GM19351 (cell line): Measurements from ENCODE around the gene MCOLN1.
"Not testable (repeated sequence)": the region's sequence is repeated elsewhere in the genome, so short reads cannot be mapped to it uniquely, and the experiment has no call there.

Experiments
- ATAC-seq: cut with Tn5 transposase; IDR thresholded peaks from one replicate; pipeline ENCODE4 v1.9.1; 2021; ENCODE audit warnings: mild to moderate bottlenecking, moderate library complexity; ENCODE audit not compliant: unreplicated experiment

The MCOLN1 gene

GRCh38 chr19:7562646-7563393 is 40.4 kb downstream of the MCOLN1 start:
- no peak for ATAC-seq

- no peak for ATAC-seq
Observed at GRCh38 chr19:7564866-7565265, 42.4 kb downstream of the MCOLN1 start.

DNA sequence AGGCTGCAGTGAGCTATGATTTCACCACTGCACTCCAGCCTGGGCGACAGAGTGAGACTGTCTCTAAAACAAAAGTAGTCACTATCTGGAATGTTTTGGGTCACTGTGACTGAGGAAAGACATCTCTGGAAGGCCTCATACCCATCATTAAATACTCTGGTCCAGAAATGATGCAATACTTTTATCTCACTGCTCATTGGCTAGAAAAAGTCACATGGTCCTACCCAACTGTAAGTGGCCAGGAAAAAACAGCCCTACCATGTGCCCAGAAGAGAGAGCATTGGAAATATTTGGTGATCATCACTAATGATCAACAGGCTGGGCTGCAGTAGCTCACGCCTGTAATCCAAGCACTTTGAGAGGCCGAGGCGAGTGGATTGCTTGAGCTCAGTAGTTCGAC is 42.9 kb downstream of the MCOLN1 start:
- no peak for ATAC-seq

GRCh38 chr19:7570761-7571160 is 48.3 kb downstream of the MCOLN1 start:
- ATAC-seq, result no peak

DNA sequence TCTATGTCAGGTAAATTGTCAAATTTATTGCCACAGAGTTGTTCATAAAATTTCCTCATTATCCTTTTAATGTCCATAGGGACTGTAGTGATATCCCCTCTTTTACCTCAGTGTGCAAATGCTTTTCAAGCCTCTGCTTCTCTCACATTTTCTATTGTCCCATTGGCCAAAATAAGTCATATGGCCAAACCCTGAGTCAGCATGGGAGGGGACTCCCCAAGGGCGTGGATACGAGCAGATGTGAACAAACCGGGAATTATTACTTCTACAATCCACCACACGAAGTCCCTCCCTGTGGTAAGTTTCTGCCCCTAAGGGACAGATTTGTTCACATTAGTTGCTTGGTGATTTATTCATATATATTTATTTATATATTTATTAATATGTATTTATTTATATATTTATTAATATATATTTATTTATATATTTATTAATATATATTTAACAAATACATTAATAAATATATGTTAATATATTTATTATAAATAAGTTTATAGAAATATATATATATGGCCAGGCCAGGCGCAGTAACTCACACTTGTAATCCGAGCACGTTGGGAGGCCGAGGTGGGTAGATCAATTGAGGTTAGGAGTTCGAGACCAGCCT is 53.1 kb downstream of the MCOLN1 start:
- no peak for ATAC-seq

- not testable (repeated sequence) for ATAC-seq
Observed at GRCh38 chr19:7577422-7577821, 55.0 kb downstream of the MCOLN1 start.

DNA sequence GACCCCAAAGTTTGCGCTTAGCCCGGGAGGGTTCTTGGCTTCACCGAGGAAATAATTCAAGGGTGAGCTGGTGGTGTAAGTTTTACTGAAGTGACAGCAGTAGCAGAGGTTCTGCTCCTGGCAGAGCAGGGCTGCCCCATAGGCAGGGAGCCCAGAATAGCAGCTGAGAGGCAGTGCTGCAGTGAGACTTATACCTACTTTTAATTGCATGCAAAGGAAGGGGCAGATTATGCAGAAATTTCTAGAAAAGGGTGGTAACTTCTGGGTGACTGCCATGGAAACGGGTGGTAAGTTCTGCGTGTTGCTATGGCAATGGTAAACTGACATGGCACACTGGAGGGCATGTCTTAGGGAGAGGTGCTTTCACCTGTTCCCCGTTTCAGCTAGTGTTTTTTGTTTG is 55.7 kb downstream of the MCOLN1 start:
- ATAC-seq, result no peak

GRCh38 chr19:7579182-7579581 is 56.8 kb downstream of the MCOLN1 start:
- no peak for ATAC-seq

DNA sequence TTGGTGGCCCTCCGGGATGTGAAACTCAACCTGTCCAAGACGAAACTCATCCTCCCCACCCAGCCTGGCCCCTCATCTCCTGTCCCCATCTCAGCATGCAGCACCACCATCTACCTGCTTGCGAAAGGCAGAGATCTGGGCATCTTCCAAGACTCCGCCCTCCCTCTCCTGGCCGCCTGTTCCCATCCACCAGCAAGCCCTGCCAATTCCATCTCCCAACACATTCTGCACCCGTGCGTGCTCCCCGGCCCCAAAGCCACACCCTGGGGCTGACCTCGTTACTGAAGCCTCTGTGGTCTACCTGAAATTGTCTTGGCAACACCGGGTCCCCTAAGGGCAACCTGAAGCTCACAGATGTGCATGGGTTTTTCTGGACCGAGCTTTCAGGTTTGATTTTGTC is 60.0 kb downstream of the MCOLN1 start:
- no peak for ATAC-seq
